Caco-2 (cell line): ENCODE data around the gene AKNA. TPM values are rescaled to one million over a fixed set of nuclear protein-coding genes. Genes with fewer than 3 reads are reported as not detected.

Source experiments
- BruUV-seq: library from RNA; stranded (reverse); fragments of 400-500 nt; replicated peaks from 2 replicates; lab custom pipeline; 2021; lab: Mats Ljungman, UMichigan
- CTCF ChIA-PET: fragments of 300-600 bp; sonication (Branson Sonifier 250); formaldehyde crosslinking; loops from one replicate; lab custom pipeline; 2022; ENCODE audit warnings: antibody characterized with exemption; lab: Charles Lee
- POLR2A ChIA-PET: fragments of 300-600 bp; sonication (Branson Sonifier 250); formaldehyde crosslinking; loops from one replicate; lab custom pipeline; 2022; ENCODE audit warnings: antibody characterized with exemption; lab: Charles Lee
- DNase-seq, 2 experiments: peaks; one replicate each; pipeline versions ENCODE4 v3.0.0 to v3.0.0-alpha.2; 2020 to 2022
- H3K27me3 ChIP-seq: replicated peaks from 2 replicates; pipeline ENCODE4 v1.6.0; 2011; ENCODE audit warnings: low read length; ENCODE audit not compliant: control insufficient read depth, insufficient read depth
- H3K36me3 ChIP-seq: 2 replicates; pipeline ENCODE4 v1.5.1; 2011; ENCODE audit warnings: low read length; ENCODE audit not compliant: control insufficient read depth, insufficient read depth
- H3K4me1 ChIP-seq: fragments of 250-450 bp; sonication (Bioruptor Pico); 2 replicates; pipeline ENCODE4 v1.5.1; 2020; ENCODE audit warnings: mild to moderate bottlenecking
- H3K4me3 ChIP-seq: 2 replicates; pipeline ENCODE4 v1.5.1; 2011; ENCODE audit warnings: low read depth, mild to moderate bottlenecking, control low read depth, low read length
- H3K9me3 ChIP-seq: fragments of 250-450 bp; sonication (Bioruptor Pico); 2 replicates; pipeline ENCODE4 v1.5.1; 2020; ENCODE audit warnings: mild to moderate bottlenecking, moderate library complexity
- H3K27ac Mint-ChIP-seq: one replicate; pipeline ENCODE4 v1.8.0; 2022; ENCODE audit warnings: mixed read lengths; ENCODE audit not compliant: unreplicated experiment
- H3K27me3 Mint-ChIP-seq: one replicate; pipeline ENCODE4 v1.8.0; 2022; ENCODE audit warnings: mixed read lengths; ENCODE audit not compliant: insufficient read depth, unreplicated experiment
- H3K36me3 Mint-ChIP-seq: one replicate; pipeline ENCODE4 v1.8.0; 2022; ENCODE audit warnings: mild to moderate bottlenecking, mixed read lengths; ENCODE audit not compliant: insufficient read depth, unreplicated experiment
- H3K4me1 Mint-ChIP-seq: one replicate; pipeline ENCODE4 v1.8.0; 2022; ENCODE audit warnings: low read depth, mixed read lengths; ENCODE audit not compliant: unreplicated experiment
- H3K4me3 Mint-ChIP-seq: one replicate; pipeline ENCODE4 v1.8.0; 2022; ENCODE audit warnings: mild to moderate bottlenecking, moderate library complexity, mixed read lengths; ENCODE audit not compliant: unreplicated experiment
- H3K9me3 Mint-ChIP-seq: one replicate; pipeline ENCODE4 v1.8.0; 2022; ENCODE audit warnings: mixed read lengths; ENCODE audit not compliant: unreplicated experiment
- intact Hi-C: fragments of 100-400 bp; cut with micrococcal nuclease; formaldehyde crosslinking; loops from one replicate; pipeline ENCODE4 v1.10.0; 2022; ENCODE audit not compliant: unreplicated experiment
- total RNA-seq: library from RNA; stranded (reverse); gene quantifications from 2 replicates; pipeline ENCODE4 v1.2.3, GENCODE V29; 2022
- TF ChIP-seq, protein P1 (sequence below), 2 experiments: fragments of 200-600 bp in 1 of 2; IDR thresholded peaks; 1 replicate in 1 of 2; 2 replicates in 1 of 2; pipeline versions ENCODE4 v1.5.1 to v1.8.0; 2011 to 2022; ENCODE audit warnings: antibody characterized with exemption in 1 of 2, control low read depth in 1 of 2, inconsistent platforms in 1 of 2, low read depth in 1 of 2, low read length in 1 of 2, mild to moderate bottlenecking in 1 of 2, moderate library complexity in 1 of 2; ENCODE audit not compliant: insufficient read depth in 1 of 2, severe bottlenecking in 1 of 2, unreplicated experiment in 1 of 2

AKNA gene
- total RNA-seq, 1 experiment from 2014 or later = 57.8 TPM

DNA sequence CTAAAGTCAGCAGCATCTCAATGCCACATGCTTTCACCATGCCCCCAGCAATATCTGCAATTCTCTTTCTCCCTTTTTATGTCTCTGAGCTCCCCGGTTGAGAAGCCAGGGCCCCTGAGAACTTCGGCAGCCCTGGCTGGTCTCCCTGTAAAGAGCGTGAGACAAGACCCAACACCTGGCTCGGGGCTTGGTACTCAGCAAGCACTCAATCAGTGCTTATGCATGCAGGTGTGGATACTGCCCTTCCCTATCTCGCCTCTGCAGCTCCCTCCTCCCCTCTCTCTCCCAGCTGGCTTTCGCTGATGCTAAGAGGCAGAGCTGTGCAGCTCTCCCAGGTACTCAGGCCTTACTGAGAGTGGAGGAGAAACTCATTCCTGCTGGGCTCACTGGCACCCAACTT, 41.7 kb upstream of the AKNA start:
- H3K27me3 Mint-ChIP-seq = peaks cover 17% of the 10 kb centered on the region
- no peaks in the 10 kb centered on the region for H3K4me1 Mint-ChIP-seq
- no peak overlapping the region for H3K27ac Mint-ChIP-seq
- H3K36me3 ChIP-seq = no peaks in the 10 kb centered on the region
- DNase-seq = peak in 1 of 2 experiments; percentile 26
- TF ChIP-seq, protein P1, sequence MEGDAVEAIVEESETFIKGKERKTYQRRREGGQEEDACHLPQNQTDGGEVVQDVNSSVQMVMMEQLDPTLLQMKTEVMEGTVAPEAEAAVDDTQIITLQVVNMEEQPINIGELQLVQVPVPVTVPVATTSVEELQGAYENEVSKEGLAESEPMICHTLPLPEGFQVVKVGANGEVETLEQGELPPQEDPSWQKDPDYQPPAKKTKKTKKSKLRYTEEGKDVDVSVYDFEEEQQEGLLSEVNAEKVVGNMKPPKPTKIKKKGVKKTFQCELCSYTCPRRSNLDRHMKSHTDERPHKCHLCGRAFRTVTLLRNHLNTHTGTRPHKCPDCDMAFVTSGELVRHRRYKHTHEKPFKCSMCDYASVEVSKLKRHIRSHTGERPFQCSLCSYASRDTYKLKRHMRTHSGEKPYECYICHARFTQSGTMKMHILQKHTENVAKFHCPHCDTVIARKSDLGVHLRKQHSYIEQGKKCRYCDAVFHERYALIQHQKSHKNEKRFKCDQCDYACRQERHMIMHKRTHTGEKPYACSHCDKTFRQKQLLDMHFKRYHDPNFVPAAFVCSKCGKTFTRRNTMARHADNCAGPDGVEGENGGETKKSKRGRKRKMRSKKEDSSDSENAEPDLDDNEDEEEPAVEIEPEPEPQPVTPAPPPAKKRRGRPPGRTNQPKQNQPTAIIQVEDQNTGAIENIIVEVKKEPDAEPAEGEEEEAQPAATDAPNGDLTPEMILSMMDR (IDR thresholded peaks at IDR 0.05; ENCODE audit: insufficient read depth in 1 of 2, low read depth in 1 of 2, low read length in 1 of 2, severe bottlenecking in 1 of 2, unreplicated experiment in 1 of 2) = no peak
- intact Hi-C loops = no loop called here
- no peak overlapping the region for H3K4me3 Mint-ChIP-seq
- POLR2A ChIA-PET = no interaction called here
- no TSS peak for BruUV-seq
- H3K4me3 ChIP-seq = no peak overlapping the region
- no peaks in the 10 kb centered on the region; the same call in 1 of the 2 replicates for H3K27me3 ChIP-seq
- CTCF ChIA-PET = interaction anchor here (1.1 kb wide), 1 partner anchor 24 kb away, joined by 3 read pairs; no protein-coding TSS in a partner anchor
- no peaks in the 10 kb centered on the region for H3K4me1 ChIP-seq
- H3K9me3 Mint-ChIP-seq = no peaks in the 10 kb centered on the region
- no peaks in the 10 kb centered on the region for H3K36me3 Mint-ChIP-seq
- H3K9me3 ChIP-seq = no peaks in the 10 kb centered on the region

DNA sequence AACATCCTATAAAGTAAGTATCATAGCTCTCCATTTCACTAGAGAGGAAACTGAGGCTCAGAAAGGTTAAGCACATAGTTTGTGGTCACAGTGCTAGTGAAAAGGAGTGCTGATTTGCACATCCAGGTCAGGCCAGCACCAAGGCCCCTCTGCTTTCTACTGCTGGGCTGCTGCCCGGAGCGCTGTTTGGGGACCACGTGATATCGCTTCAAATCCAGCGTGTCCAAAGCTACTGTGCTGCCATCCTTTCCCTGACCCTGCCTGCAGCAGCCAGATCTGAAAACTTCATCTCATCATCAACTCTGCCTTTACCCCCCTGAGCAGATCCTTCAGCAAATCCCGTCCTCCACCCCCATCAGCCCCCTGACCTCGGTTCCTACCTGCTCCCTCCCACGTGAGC, 40.7 kb upstream of the AKNA start:
- no peaks in the 10 kb centered on the region for H3K4me1 ChIP-seq
- H3K9me3 ChIP-seq = no peaks in the 10 kb centered on the region
- H3K4me1 Mint-ChIP-seq = no peaks in the 10 kb centered on the region
- no peak overlapping the region for H3K27ac Mint-ChIP-seq
- no peaks in the 10 kb centered on the region for H3K36me3 Mint-ChIP-seq
- no peaks in the 10 kb centered on the region for H3K9me3 Mint-ChIP-seq
- no peak overlapping the region for H3K4me3 ChIP-seq
- no TSS peak for BruUV-seq
- H3K4me3 Mint-ChIP-seq = no peak overlapping the region
- DNase-seq = peak in 1 of 2 experiments; percentile 7
- POLR2A ChIA-PET = no interaction called here
- H3K27me3 Mint-ChIP-seq = peaks cover 17% of the 10 kb centered on the region
- H3K27me3 ChIP-seq = no peaks in the 10 kb centered on the region; the same call in 1 of the 2 replicates
- intact Hi-C loops = no loop called here
- TF ChIP-seq, protein P1 (IDR thresholded peaks at IDR 0.05; ENCODE audit: insufficient read depth in 1 of 2, low read depth in 1 of 2, low read length in 1 of 2, severe bottlenecking in 1 of 2, unreplicated experiment in 1 of 2) = no peak
- H3K36me3 ChIP-seq = no peaks in the 10 kb centered on the region
- CTCF ChIA-PET = no interaction called here

DNA sequence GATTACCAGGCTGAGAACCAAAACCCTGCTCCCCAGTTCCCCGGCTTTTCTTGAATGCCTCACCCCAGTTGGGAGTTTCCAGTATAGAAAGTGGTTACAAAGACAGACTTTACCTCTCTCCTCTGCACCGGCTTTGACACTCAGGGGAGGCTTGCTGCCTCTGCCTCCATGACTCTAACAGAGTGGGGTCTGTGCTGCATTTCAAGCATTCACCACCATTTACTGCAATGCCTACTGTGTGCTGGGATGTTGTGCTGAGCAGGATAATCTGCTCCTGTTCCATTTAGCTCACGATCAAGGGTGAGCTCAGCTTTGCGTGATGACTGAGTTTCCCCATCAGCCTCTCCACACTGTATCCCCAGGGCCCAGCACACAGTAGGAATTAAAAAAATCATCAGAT, 39.9 kb upstream of the AKNA start:
- Mint-ChIP-seq H3K36me3 (no peaks in the 10 kb centered on the region), H3K4me3 (no peak overlapping the region), H3K4me1 (no peaks in the 10 kb centered on the region), H3K27me3 (peaks cover 17% of the 10 kb centered on the region), H3K9me3 (no peaks in the 10 kb centered on the region), H3K27ac (no peak overlapping the region)
- no peaks in the 10 kb centered on the region for H3K9me3 ChIP-seq
- ChIA-PET POLR2A (no interaction called here), CTCF (no interaction called here)
- H3K27me3 ChIP-seq = no peaks in the 10 kb centered on the region; the same call in 1 of the 2 replicates
- no peaks in the 10 kb centered on the region for H3K4me1 ChIP-seq
- TF ChIP-seq, protein P1 (IDR thresholded peaks at IDR 0.05; ENCODE audit: insufficient read depth in 1 of 2, low read depth in 1 of 2, low read length in 1 of 2, severe bottlenecking in 1 of 2, unreplicated experiment in 1 of 2) = no peak
- intact Hi-C loops = no loop called here
- H3K4me3 ChIP-seq = no peak overlapping the region
- DNase-seq = peak in 1 of 2 experiments; percentile 4
- no TSS peak for BruUV-seq
- H3K36me3 ChIP-seq = no peaks in the 10 kb centered on the region
